GM12878 (cell line): ENCODE data around the gene GGN. TPM values are rescaled to one million over a fixed set of nuclear protein-coding genes. Genes with fewer than 3 reads are reported as not detected.

ENCODE experiments used
- ATAC-seq: fragments of 200-7000 bp; cut with Tn5 transposase; 3 replicates; pipeline ENCODE4 v1.9.1; 2020; ENCODE audit warnings: mild to moderate bottlenecking, moderate library complexity
- BruUV-seq: library from RNA; stranded (reverse); fragments of 400-500 nt; replicated peaks from 2 replicates; lab custom pipeline; 2021; lab: Mats Ljungman, UMichigan
- CTCF ChIA-PET: fragments of 300-600 bp; sonication (Branson Sonifier 250); formaldehyde crosslinking; extraction: SDS; loops from one replicate; lab custom pipeline; 2021; ENCODE audit warnings: inconsistent platforms; lab: Yijun Ruan, JAX
- POLR2A ChIA-PET: fragments of 350-600 bp; formaldehyde crosslinking; extraction: SDS; loops from one replicate; lab custom pipeline; 2021; ENCODE audit warnings: inconsistent platforms; lab: Charles Lee
- RAD21 ChIA-PET: fragments of 300-600 bp; sonication (Branson Sonifier 250); formaldehyde crosslinking; loops from one replicate; lab custom pipeline; 2023; ENCODE audit warnings: antibody characterized with exemption; ENCODE audit not compliant: unreplicated experiment; lab: Charles Lee
- SMC1A ChIA-PET: fragments of 300-600 bp; sonication (Branson Sonifier 250); formaldehyde crosslinking; loops from one replicate; lab custom pipeline; 2023; ENCODE audit not compliant: unreplicated experiment, uncharacterized antibody; lab: Charles Lee
- DNase-seq: peaks from one replicate; pipeline ENCODE4 v3.0.0-alpha.2; 2011; ENCODE audit warnings: low read depth, low spot score
- FAIRE-seq: peaks from 3 replicates; lab custom pipeline; 2011; peaks lifted over from hg19 to GRCh38; lab: Jason Lieb, UNC
- H2AFZ ChIP-seq: 2 replicates; pipeline ENCODE4 v1.6.0; 2011; ENCODE audit warnings: low read depth, low read length, control low read depth; ENCODE audit not compliant: control insufficient read depth
- H3K27ac ChIP-seq: 2 replicates; pipeline ENCODE4 v1.5.1; 2011; ENCODE audit warnings: control low read depth; ENCODE audit not compliant: control insufficient read depth, insufficient read depth
- H3K27me3 ChIP-seq, 2 experiments: replicated peaks in 1 of 2; 2 replicates each; pipeline versions ENCODE4 v1.6.0 to v1.6.1; 2011; ENCODE audit warnings: low read length in 1 of 2; ENCODE audit not compliant: control insufficient read depth in 2 of 2, insufficient read depth in 2 of 2
- H3K36me3 ChIP-seq, 2 experiments: 2 replicates each; pipeline ENCODE4 v1.5.1; 2011; ENCODE audit warnings: low read length in 1 of 2; ENCODE audit not compliant: control insufficient read depth in 2 of 2, insufficient read depth in 2 of 2
- H3K4me1 ChIP-seq: 2 replicates; pipeline ENCODE4 v1.6.1; 2011; ENCODE audit warnings: mild to moderate bottlenecking, low read length, moderate library complexity, mixed read lengths; ENCODE audit not compliant: control insufficient read depth, insufficient read depth
- H3K4me2 ChIP-seq: 2 replicates; pipeline ENCODE4 v1.6.0; 2011; ENCODE audit warnings: control low read depth; ENCODE audit not compliant: control insufficient read depth, insufficient read depth
- H3K4me3 ChIP-seq: fragments of 200-600 bp; sonication (generic); 2 replicates; pipeline ENCODE4 v1.5.1; 2016
- H3K79me2 ChIP-seq: 2 replicates; pipeline ENCODE4 v1.6.0; 2011; ENCODE audit warnings: low read length; ENCODE audit not compliant: control insufficient read depth, insufficient read depth
- H3K9ac ChIP-seq: 2 replicates; pipeline ENCODE4 v1.8.0; 2011; ENCODE audit warnings: low read length, control low read depth, mixed read lengths; ENCODE audit not compliant: control insufficient read depth, insufficient read depth
- H3K9me3 ChIP-seq: replicated peaks from 3 replicates; pipeline ENCODE4 v1.5.1; 2011; ENCODE audit warnings: mild to moderate bottlenecking, low read length; ENCODE audit not compliant: control insufficient read depth, insufficient read depth
- H4K20me1 ChIP-seq: 2 replicates; pipeline ENCODE4 v1.6.0; 2011; ENCODE audit not compliant: control insufficient read depth, insufficient read depth
- CHD2 ChIP-seq: IDR thresholded peaks from 2 replicates; pipeline ENCODE4 v1.6.1; 2011; ENCODE audit warnings: low read depth, low read length, improper control_type of control experiment, borderline replicate concordance
- EZH2 ChIP-seq: IDR thresholded peaks from 2 replicates; pipeline ENCODE4 v1.6.1; 2012; ENCODE audit warnings: low read depth, mild to moderate bottlenecking, control low read depth, inconsistent platforms, low read length, borderline replicate concordance; ENCODE audit not compliant: control insufficient read depth
- HDAC2 ChIP-seq: fragments of 200-600 bp; sonication (generic); IDR thresholded peaks from 2 replicates; pipeline ENCODE4 v1.6.1; 2017
- JUNB ChIP-seq: IDR thresholded peaks from 2 replicates; pipeline ENCODE4 v1.6.1; 2016; ENCODE audit warnings: antibody characterized with exemption, mild to moderate bottlenecking
- MAX ChIP-seq: IDR thresholded peaks from 2 replicates; pipeline ENCODE4 v1.6.1; 2012; ENCODE audit warnings: low read depth, low read length, improper control_type of control experiment
- MEF2A ChIP-seq: IDR thresholded peaks from 2 replicates; pipeline ENCODE4 v1.6.1; 2011; ENCODE audit warnings: low read depth, mild to moderate bottlenecking, low read length, moderate library complexity; ENCODE audit not compliant: insufficient read depth
- MYB ChIP-seq: fragments of 150-350 bp; IDR thresholded peaks from 2 replicates; pipeline ENCODE4 v1.6.1; 2014; ENCODE audit warnings: mild to moderate bottlenecking, low read depth, low read length, borderline replicate concordance
- SMAD5 ChIP-seq: IDR thresholded peaks from 2 replicates; pipeline ENCODE4 v1.6.1; 2016; ENCODE audit warnings: antibody characterized with exemption, low read depth
- WGBS: methylation state at CpG from one replicate; pipeline ENCODE4 v1.1.6; 2016; ENCODE audit warnings: low lambda C conversion rate; ENCODE audit not compliant: insufficient replicate concordance, insufficient coverage; ENCODE audit errors: missing lambda C conversion rate; 5-methylcytosine and 5-hydroxymethylcytosine counted together
- in situ Hi-C: fragments of 300-500 bp; cut with MboI; formaldehyde crosslinking; loops from 9 replicates; pipeline ENCODE4 v1.14.3; 2018; ENCODE audit warnings: mixed read lengths
- intact Hi-C: fragments of 100-400 bp; cut with micrococcal nuclease; formaldehyde crosslinking; loops from one replicate; pipeline ENCODE4 v1.14.2; 2022; ENCODE audit not compliant: unreplicated experiment
- polyA plus RNA-seq, 11 experiments: library from polyadenylated mRNA; depleted of rRNA in 4 of 11; unstranded in 6 of 11; stranded (reverse) in 5 of 11; fragments of >200 nt; fragmentation: Nextera tagmentation in 4 of 11; fragmentation: Illumina TruSeq in 1 of 11; extraction: Ambion mirVana in 4 of 11; extraction: Trizol in 1 of 11; gene quantifications; 1 replicate in 1 of 11; 2 replicates in 10 of 11; pipeline versions ENCODE4 v1.2.1 to v1.2.3, GENCODE V29; 2011 to 2016; ENCODE audit warnings: inconsistent platforms in 2 of 11, missing spikeins in 2 of 11, low read depth in 1 of 11
- total RNA-seq, 4 experiments: library from RNA; depleted of rRNA in 3 of 4; stranded (reverse); fragments of >200 nt in 3 of 4; fragmentation: Illumina TruSeq in 1 of 4; extraction: Trizol in 1 of 4; gene quantifications; 2 replicates each; pipeline versions ENCODE4 v1.2.1 to v1.2.3, GENCODE V29; 2013 to 2021
- TF ChIP-seq, protein P1 (sequence below): fragments of 450-650 bp; IDR thresholded peaks from 2 replicates; pipeline ENCODE4 v1.6.1; 2016; ENCODE audit warnings: mild to moderate bottlenecking

Gene GGN
- total and polyA plus RNA-seq, 10 of the 15 experiments (the other 5 are each of a cell fraction or from before 2014, with no cell fraction given), result not detected

DNA sequence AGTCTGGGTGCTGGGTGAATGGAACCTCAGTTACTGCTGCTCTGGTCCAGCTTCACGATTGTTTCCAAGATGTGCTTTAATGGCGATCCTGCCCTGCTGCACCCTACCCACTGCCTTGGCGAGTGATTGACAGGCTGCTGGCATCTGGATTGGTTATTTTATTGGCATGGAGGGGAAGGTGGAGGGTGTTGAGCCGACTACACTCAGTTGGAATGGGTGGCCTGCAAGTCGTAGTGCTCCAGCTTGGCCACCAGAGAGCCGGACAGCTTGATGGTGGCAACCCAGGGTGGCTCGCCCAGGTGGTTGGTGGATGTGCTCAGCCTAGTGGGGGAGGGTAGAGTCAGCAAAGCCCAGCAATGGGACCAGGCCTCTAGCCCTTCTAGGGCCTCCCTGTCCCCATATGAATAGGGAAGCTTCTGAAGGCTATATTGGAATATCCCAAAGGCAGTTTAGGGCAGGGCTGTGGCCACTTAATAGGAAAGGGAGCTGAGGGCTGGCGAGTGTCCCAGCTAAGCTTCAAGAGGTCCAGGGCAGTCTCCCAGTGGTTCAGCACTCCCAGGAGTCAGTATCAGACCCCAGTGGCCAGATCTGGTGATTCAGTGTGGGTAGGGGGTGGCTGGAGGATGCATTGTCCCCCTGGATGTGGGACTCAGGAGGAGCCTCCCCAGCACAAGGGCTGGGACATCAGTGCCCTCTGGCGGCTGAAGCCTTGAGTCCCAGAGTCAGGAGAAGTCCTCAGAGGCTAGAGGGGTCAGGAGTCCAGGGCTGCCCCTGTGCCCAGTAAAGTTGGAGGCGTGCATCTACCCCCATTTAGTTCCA is 3.4 kb downstream of the GGN start (continued):
- TF ChIP-seq, protein P1, sequence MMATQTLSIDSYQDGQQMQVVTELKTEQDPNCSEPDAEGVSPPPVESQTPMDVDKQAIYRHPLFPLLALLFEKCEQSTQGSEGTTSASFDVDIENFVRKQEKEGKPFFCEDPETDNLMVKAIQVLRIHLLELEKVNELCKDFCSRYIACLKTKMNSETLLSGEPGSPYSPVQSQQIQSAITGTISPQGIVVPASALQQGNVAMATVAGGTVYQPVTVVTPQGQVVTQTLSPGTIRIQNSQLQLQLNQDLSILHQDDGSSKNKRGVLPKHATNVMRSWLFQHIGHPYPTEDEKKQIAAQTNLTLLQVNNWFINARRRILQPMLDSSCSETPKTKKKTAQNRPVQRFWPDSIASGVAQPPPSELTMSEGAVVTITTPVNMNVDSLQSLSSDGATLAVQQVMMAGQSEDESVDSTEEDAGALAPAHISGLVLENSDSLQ, result peak; percentile 41; the same call in 1 of the 2 replicates

DNA sequence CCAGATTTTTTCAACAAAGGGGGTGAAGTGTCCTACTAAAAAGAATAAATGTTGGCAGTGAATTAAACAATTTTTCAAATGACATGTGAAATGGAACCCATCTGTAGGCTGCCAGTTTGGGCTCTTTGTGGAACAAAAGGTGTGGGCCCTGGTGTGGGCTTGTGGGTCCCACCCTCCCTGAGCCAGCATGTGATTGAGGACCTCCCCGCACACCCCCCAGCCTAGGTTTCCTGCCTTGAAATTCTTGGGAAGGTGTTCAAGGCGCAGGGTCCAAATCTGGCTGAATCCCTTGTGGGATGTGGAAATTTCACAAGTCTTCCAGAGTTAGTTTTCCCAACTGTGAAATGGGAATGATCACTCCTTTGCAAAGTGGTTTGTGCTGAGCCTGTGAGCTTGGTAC is 4.1 kb downstream of the GGN start:
- BruUV-seq, result no TSS peak
- no peaks in the 10 kb centered on the region for H3K9me3 ChIP-seq
- ChIA-PET POLR2A (interaction anchor here (1.8 kb wide), 1 partner anchor 9 kb away, joined by 5 read pairs; the partner anchor contains the start of gene PSMD8), RAD21 (interaction anchor here (0.7 to 1.0 kb wide), 2 partner anchors 19 to 20 kb away, joined by 3 read pairs; partner anchors contain the start of gene FAM98C), CTCF (no interaction called here), SMC1A (no interaction called here)
- 0 out of 2 replicates have a peak, but pooled peaks cover 1% of the 10 kb centered on the region for H3K79me2 ChIP-seq
- no peak for FAIRE-seq
- no peak overlapping the region for H2AFZ ChIP-seq
- intact Hi-C loops (no loop called here), in situ Hi-C loops (no loop called here)
- H3K4me3 ChIP-seq, result no peak overlapping the region
- H3K27ac ChIP-seq, result no peak overlapping the region
- H4K20me1 ChIP-seq, result 0 out of 2 replicates have a peak, but pooled peaks cover 2% of the 10 kb centered on the region
- no peak for ATAC-seq
- H3K36me3 ChIP-seq, result peaks cover 17% of the 10 kb centered on the region in 2 experiments; a peak in 3 of 4 replicates
- no peak for DNase-seq
- H3K9ac ChIP-seq, result no peak overlapping the region
- no peak overlapping the region for H3K4me2 ChIP-seq
- peaks cover 12% of the 10 kb centered on the region for H3K4me1 ChIP-seq
- WGBS, result 94% methylated on average over 2 of the region's 2 CpGs
- H3K27me3 ChIP-seq, result no peaks in the 10 kb centered on the region
- TF ChIP-seq EZH2 (no peak), JUNB (no peak), CHD2 (no peak), HDAC2 (no peak), MAX (no peak), SMAD5 (no peak), MEF2A (no peak), MYB (no peak)
